ENCODE measurements around the gene MST1R. TPM values are rescaled to one million over a fixed set of nuclear protein-coding genes. Genes with fewer than 3 reads are reported as not detected.

The MST1R gene
- total and polyA plus RNA-seq, 4 donors = 5.6 to 54.8 (median 28.7) TPM

- peak in 1 of 3 donors; percentile 50 for DNase-seq
- H3K27me3 ChIP-seq (ENCODE audit: control insufficient read depth in 3 of 3, insufficient read depth in 3 of 3, low read length in 2 of 3) = no peaks in the 10 kb centered on the region
- TF ChIP-seq CTCF (IDR thresholded peaks at IDR 0.05; ENCODE audit: control extremely low read depth, extremely low read depth) = no peak
- H3K9me3 ChIP-seq (ENCODE audit: control insufficient read depth in 4 of 4, insufficient read depth in 3 of 4, low read length in 3 of 4) = no peaks in the 10 kb centered on the region
- ATAC-seq (ENCODE audit: insufficient read depth, low FRiP score) = no peak
- H3K36me3 ChIP-seq (ENCODE audit: control insufficient read depth in 4 of 4, insufficient read depth in 4 of 4, low read length in 4 of 4) = no peaks in the 10 kb centered on the region
- peaks cover 0 to 9% (median 4%) of the 10 kb centered on the region in 5 donors for H3K4me1 ChIP-seq (ENCODE audit: control insufficient read depth in 5 of 5, insufficient read depth in 5 of 5, low read length in 5 of 5)
- H3K27ac ChIP-seq (ENCODE audit: low read depth in 1 of 2, low read length in 1 of 2) = no peak overlapping the region
- no peak overlapping the region for H3K9ac ChIP-seq (ENCODE audit: insufficient read depth in 1 of 2, low read length in 2 of 2)
- H3K4me3 ChIP-seq = no peak overlapping the region
- WGBS, 2 donors = 95 to 96% methylated on average over 1 of the region's 1 CpG
Observed at GRCh38 chr3:49930922-49931321, 27.2 kb upstream of the MST1R start.

GRCh38 chr3:49930168-49930690 lies 26.6 kb upstream of the MST1R start:
- H3K27me3 ChIP-seq (ENCODE audit: control insufficient read depth in 3 of 3, insufficient read depth in 3 of 3, low read length in 2 of 3) = no peaks in the 10 kb centered on the region
- peak overlapping the region in 1 of 2 donors; percentile 82 for H3K9ac ChIP-seq (ENCODE audit: insufficient read depth in 1 of 2, low read length in 2 of 2)
- H3K27ac ChIP-seq (ENCODE audit: low read depth in 1 of 2, low read length in 1 of 2) = peak overlapping the region; percentile 83 to 84
- no peak for TF ChIP-seq CTCF (IDR thresholded peaks at IDR 0.05; ENCODE audit: control extremely low read depth, extremely low read depth)
- H3K9me3 ChIP-seq (ENCODE audit: control insufficient read depth in 4 of 4, insufficient read depth in 3 of 4, low read length in 3 of 4) = no peaks in the 10 kb centered on the region
- H3K36me3 ChIP-seq (ENCODE audit: control insufficient read depth in 4 of 4, insufficient read depth in 4 of 4, low read length in 4 of 4) = no peaks in the 10 kb centered on the region
- peaks cover 0 to 9% (median 4%) of the 10 kb centered on the region in 5 donors for H3K4me1 ChIP-seq (ENCODE audit: control insufficient read depth in 5 of 5, insufficient read depth in 5 of 5, low read length in 5 of 5)
- DNase-seq (no peak), ATAC-seq (ENCODE audit: insufficient read depth, low FRiP score) (peak; percentile 4)
- 58 to 71% methylated on average over 16 of the region's 16 CpGs for WGBS, 2 donors
- H3K4me3 ChIP-seq = no peak overlapping the region

- ATAC-seq (ENCODE audit: insufficient read depth, low FRiP score) = peak; percentile 98
Observed at GRCh38 chr3:49929291-49930167, 25.9 kb upstream of the MST1R start, which contains the start of gene MON1A. TSS of gene MON1A (minus strand) at chr3:49929811. CDS start at chr3:49913346, 16,465 bp downstream.

More at GRCh38 chr3:49929291-49930167, 25.9 kb upstream of the MST1R start, which contains the start of gene MON1A:
- no peak for TF ChIP-seq CTCF (IDR thresholded peaks at IDR 0.05; ENCODE audit: control extremely low read depth, extremely low read depth)
- H3K4me3 ChIP-seq = peak within 1 kb of the TSS; percentile 71
- H3K4me1 ChIP-seq (ENCODE audit: control insufficient read depth in 5 of 5, insufficient read depth in 5 of 5, low read length in 5 of 5) = peaks cover 0 to 9% (median 4%) of the 10 kb centered on the region in 5 donors
- peak within 1 kb of the TSS; percentile 6 to 82 for H3K9ac ChIP-seq (ENCODE audit: insufficient read depth in 1 of 2, low read length in 2 of 2)
- no peaks in the 10 kb centered on the region for H3K36me3 ChIP-seq (ENCODE audit: control insufficient read depth in 4 of 4, insufficient read depth in 4 of 4, low read length in 4 of 4)
- H3K27me3 ChIP-seq (ENCODE audit: control insufficient read depth in 3 of 3, insufficient read depth in 3 of 3, low read length in 2 of 3) = no peaks in the 10 kb centered on the region
- H3K27ac ChIP-seq (ENCODE audit: low read depth in 1 of 2, low read length in 1 of 2) = peak within 1 kb of the TSS; percentile 83 to 84
- 2% methylated on average over 56 of the region's 56 CpGs for WGBS, 2 donors
- DNase-seq = peak; percentile 94 to 96 (median 95)
- no peaks in the 10 kb centered on the region for H3K9me3 ChIP-seq (ENCODE audit: control insufficient read depth in 4 of 4, insufficient read depth in 3 of 4, low read length in 3 of 4)

Measured in lung (tissue), 12 donors.